Fibroblast of peridontal ligament (primary cell): Measurements from ENCODE around the gene CAMK2N1.
"Not testable (repeated sequence)": the region's sequence is repeated elsewhere in the genome, so short reads cannot be mapped to it uniquely, and the experiment has no call there.

Experiments
- DNase-seq: peaks from one replicate; pipeline ENCODE4 v3.0.0-alpha.2; 2010; ENCODE audit errors: extremely low read depth

Gene CAMK2N1

GRCh38 chr1:20496725-20497383 lies 10.8 kb upstream of the CAMK2N1 start:
- DNase-seq = not testable (repeated sequence)

DNA sequence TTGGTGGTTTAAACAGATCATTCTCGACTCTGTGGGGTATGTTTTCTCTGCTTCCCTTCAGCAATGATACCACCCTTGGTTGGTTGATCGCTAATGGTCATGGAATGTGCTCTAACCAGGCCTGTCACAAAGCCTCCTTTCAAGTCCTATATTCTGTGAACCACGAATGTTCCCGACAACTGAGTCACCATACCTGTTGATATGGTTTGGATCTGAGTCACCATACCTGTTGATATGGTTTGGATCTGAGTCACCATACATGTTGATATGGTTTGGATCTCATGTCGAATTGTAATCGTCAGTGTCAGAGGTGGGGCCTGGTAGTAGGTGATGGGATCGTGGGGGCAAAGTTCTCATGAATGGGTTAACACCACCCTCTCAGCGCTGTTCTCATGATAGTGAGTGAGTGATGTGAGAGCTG lies 10.2 kb upstream of the CAMK2N1 start:
- DNase-seq = no peak

DNA sequence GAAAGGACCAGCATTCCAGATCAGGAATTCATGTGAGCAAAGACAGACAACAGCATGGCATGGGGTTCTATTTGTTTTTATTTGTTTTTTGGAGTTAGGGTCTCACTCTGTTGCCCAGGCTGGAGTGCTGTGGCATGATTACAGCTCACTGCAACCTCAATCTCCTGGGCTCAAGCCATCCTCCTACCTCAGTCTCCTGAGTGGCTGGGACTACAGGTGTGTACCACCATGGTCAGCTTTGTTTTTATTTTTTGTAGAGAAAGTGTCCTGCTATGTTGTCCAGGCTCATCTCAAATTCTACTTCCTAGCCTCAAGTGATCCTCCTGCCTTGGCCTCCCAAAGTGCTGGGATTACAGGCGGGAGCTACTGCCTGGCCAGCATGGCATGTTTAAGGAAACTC lies 9.7 kb upstream of the CAMK2N1 start:
- no peak for DNase-seq

GRCh38 chr1:20494609-20495311 lies 8.8 kb upstream of the CAMK2N1 start:
- peak; percentile 88 for DNase-seq

GRCh38 chr1:20493839-20494608 lies 8.0 kb upstream of the CAMK2N1 start:
- peak; percentile 88 for DNase-seq

DNA sequence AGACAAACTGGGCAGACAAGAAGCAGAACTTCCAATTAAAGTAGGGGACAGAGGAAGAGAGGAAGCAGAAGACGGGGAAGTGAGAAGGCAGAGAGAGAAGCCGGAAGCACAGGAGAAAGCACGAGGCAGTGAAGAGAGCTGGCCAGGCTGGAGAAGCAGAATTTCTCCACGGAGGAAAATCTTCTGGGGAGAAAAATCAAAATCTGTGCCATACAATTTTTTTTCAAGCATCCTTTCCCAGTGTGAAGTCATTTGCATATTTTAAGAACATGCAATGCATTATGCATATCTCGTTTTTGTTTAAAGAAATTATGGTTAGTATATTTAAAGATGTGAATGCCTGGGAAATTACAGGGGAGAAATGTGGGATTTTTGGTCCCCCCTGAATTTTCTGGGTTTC lies 7.3 kb upstream of the CAMK2N1 start:
- DNase-seq = no peak

DNA sequence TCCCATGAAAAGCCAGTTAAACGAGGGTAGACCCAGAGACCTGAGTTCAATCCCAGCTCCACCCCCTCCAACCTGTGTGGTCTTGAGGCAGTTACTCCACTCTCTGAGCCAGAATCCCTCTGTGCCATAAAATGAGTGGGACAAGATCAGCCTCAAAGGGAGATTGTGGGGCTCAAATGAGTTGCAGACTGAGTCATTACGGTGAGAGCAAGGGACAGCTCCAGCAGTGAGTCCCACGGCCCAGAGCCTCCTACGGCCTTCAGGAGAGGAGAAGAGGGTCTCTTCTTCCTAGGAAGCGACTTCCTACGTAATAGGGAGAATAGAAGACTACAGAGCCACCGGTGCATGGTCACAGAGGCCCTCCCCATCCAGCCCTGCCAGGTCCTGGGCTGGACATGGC lies 6.7 kb upstream of the CAMK2N1 start:
- DNase-seq = no peak

DNA sequence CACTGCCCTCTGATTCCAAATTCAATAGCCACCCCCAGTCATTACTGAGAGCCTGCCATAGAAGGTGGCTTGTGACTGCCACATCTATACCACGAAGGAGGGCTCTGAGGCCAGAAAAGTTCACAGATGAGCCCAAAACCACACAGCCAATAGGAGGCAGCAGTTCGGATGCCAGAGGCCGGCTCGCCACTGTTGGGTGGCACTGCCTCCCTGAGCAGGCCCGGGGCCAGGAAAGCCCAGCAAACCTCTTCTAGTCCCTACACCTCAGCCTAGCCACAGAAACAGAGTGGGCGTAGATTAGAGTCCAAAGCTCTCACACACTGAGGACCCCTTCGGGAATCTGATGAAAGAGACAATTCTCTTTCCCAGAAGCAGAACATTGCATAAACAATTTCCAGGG lies 5.9 kb upstream of the CAMK2N1 start:
- DNase-seq = no peak

DNA sequence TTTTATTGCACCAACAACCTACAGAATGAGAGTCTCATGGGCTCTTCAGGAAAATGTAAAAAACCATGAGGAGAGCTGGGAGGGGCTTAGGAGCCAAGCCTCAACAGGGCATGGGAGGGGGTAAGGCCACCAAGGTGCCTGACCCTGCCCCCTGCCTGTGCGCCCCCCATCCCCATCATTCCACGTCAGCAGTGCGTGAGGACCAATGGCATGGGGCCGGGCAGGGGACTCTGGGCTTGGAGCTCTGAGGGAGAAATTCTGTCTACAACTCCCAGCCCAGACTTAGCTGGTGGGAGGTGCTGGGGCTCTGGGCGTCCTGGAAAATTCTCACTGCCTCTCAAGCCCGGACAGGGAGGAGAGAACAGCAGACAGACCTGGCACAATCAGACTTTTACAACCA lies 5.2 kb upstream of the CAMK2N1 start:
- no peak for DNase-seq

DNA sequence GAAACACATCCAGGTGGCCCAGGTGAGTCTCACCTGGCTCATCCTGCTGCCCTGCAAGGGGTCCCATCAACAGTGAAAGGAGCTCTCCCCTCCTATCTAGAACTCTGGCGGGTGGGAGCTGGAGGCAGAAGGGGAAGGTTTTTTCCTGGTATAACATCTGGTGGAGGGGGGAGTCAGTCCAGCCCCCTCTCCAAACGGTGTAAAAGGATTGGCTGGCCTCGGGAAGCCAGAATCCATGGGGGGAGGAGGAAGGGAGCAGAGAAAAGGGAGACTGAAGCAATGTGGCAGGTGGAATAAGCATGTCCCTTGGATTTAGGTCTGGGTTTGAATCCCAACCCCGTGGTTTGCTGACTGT lies 1.2 kb upstream of the CAMK2N1 start:
- DNase-seq = no peak

DNA sequence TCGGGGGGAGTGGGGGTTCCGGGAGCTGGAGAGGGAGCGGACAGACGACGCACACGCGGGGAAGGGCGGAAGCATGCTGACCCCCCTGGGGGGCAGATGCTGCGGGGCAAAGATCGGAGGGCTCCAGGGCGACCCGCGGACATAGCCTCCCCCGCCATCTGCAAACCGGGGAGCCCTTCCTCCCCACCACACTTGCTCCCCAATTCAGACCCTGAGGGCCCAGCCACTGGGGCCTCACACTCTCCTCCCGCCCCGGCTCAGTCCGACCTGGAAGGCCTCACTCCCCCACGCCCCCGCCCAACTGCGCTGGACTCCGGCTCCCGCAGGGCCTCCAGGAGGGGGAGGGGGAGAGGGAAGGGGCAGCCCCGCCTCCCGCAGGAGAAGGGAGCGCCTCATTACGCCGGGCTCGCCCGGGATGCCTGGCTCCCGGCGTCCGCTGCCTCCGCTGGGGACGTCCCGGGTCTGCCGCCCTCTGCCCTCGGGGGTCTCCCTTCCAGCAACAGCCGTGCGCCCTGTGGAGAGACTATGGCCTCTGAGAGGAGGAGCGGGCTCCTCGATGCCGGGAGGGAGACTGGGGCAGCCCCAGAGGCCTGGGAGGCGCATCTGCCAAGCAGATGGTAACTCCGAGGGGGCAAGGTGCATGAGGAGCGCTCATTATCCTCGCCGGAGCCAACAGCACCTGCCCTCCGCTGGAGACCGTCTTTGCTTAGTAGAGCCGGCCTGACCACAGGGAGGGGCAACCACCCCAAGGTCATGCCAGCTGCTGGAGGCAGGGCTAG lies 636 bp upstream of the CAMK2N1 start:
- DNase-seq = peak; percentile 48

- DNase-seq = peak; percentile 34
Observed at GRCh38 chr1:20484519-20485462, 1.2 kb downstream of the CAMK2N1 start.

GRCh38 chr1:20483833-20484518 lies 2.0 kb downstream of the CAMK2N1 start:
- peak; percentile 35 for DNase-seq

DNA sequence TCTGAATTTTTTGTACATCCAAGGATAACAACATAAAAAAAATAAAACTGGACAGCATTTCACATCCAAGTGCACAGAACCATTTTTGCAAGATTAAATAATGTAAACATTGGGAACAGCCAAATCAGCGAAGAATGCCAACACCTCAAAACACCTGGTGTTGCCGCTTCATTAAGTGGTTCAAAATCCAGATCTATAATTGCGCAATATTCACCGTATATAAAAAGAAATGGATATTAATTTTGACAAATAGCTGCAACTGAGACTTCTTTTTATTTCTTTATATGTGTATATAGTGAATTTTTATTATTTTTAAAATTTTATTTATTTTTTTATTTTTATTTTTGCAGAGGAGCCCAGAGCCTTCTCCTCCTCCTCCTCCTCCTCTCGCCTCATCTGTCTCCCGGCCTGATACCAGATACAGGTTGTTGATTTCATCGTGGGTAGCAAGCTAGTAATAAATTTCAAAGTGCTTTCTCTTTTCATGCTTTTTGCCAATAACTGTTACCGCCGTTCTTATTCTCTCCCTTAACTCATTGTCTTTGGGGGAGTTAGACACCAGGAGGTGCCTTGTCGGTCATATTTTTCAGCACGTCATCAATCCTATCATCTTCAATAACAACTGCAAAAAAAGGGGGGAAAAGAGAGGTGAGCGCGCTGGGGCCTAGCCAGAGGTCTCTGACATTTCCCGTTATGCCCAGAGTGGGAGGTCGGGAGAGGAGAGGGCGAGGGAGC lies 2.7 kb downstream of the CAMK2N1 start:
- no peak for DNase-seq

DNA sequence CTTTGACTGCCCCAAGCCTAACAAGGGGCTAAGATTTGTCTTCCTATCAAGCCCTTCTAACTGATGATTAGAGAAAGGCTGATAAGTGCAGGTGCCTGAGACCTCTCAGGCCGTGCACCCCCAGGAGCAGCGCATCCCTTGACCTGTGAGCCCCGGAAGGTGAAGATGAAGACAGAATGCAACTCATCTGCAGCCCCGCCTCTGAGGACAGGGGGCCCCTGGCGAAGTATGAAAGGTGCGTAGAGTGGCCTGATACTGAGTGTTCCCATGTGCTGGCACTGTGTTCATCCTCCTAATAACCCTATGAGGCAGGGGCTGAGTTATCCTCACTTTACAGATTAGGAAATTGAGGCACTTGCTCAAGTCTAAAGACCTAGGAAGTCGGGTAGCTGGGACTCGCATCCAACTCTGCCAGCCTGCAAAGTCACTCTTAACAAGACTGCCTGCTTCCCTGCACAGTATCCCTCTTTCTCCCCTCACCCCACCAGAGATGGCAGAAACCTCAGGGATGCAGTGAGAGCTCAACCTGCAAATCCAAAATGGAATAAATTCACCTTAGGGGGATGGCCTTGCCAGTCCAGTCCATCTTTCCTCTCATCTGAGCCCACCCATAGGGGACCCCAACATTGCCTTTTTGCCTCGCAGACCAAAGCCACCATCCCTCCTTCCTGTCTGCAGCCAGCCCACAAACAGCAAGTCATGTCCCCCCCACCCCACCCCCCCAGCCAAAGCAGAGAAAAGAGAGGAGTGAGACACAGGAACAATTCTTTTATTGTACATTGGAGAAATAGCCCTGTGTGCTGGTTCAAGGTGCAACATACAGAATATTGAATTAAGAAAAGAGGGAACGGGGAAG lies 4.1 kb downstream of the CAMK2N1 start:
- no peak for DNase-seq

GRCh38 chr1:20480951-20481617 lies 4.9 kb downstream of the CAMK2N1 start:
- no peak for DNase-seq

GRCh38 chr1:20480243-20480944 lies 5.6 kb downstream of the CAMK2N1 start:
- DNase-seq = no peak

- DNase-seq = no peak
Observed at GRCh38 chr1:20479840-20480239, 6.2 kb downstream of the CAMK2N1 start.
